A549 (cell line): Measurements from ENCODE around the gene LCMT2.

Experiments
- CHD4 ChIP-seq: fragments of 200-600 bp; sonication (generic); IDR thresholded peaks from 2 replicates; pipeline ENCODE4 v1.6.1; 2016; ENCODE audit warnings: antibody characterized with exemption, mild to moderate bottlenecking, borderline replicate concordance
- POLR2A ChIP-seq: IDR thresholded peaks from 2 replicates; pipeline ENCODE4 v1.6.1; 2012; ENCODE audit warnings: mild to moderate bottlenecking, low read length
- SREBF2 ChIP-seq: fragments of 450-650 bp; IDR thresholded peaks from 2 replicates; pipeline ENCODE4 v1.6.1; 2014; ENCODE audit warnings: mild to moderate bottlenecking, moderate library complexity
- TF ChIP-seq, protein P1 (sequence below): fragments of >200 bp; sonication (Bioruptor Twin); formaldehyde crosslinking; IDR thresholded peaks from 3 replicates; pipeline ENCODE4 v1.5.1; 2016

DNA sequence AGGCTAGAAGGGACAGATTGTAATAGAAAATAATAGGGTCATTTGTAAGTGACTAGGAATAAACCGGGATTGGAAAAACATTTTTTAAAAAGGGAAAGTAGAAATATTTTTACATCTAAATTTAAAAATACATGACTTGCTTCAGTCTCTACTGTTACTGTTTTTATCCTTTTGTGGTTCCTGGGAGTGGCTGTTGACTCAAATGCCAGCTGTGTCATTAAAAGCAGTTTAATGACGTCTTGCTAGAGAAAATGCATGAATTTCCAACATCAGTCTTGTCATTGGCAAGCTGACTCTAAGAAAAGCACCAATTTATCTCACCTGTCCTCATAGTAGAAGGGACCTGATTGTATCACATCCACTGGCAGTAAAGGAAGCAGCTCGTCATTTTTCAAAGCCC, 16.7 kb upstream of the LCMT2 start:
- TF ChIP-seq POLR2A: no peak
- TF ChIP-seq, protein P1, sequence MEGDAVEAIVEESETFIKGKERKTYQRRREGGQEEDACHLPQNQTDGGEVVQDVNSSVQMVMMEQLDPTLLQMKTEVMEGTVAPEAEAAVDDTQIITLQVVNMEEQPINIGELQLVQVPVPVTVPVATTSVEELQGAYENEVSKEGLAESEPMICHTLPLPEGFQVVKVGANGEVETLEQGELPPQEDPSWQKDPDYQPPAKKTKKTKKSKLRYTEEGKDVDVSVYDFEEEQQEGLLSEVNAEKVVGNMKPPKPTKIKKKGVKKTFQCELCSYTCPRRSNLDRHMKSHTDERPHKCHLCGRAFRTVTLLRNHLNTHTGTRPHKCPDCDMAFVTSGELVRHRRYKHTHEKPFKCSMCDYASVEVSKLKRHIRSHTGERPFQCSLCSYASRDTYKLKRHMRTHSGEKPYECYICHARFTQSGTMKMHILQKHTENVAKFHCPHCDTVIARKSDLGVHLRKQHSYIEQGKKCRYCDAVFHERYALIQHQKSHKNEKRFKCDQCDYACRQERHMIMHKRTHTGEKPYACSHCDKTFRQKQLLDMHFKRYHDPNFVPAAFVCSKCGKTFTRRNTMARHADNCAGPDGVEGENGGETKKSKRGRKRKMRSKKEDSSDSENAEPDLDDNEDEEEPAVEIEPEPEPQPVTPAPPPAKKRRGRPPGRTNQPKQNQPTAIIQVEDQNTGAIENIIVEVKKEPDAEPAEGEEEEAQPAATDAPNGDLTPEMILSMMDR: no peak
- no peak for TF ChIP-seq CHD4
- no peak for TF ChIP-seq SREBF2
